BJ (cell line): Measurements from ENCODE around the gene CXCR5. TPM values are rescaled to one million over a fixed set of nuclear protein-coding genes. Genes with fewer than 3 reads are reported as not detected.

Experiments used
- CTCF ChIA-PET: fragments of 350-600 bp; formaldehyde crosslinking; extraction: SDS; loops from one replicate; lab custom pipeline; 2021; ENCODE audit warnings: antibody characterized with exemption, inconsistent platforms; lab: Yijun Ruan, JAX
- POLR2A ChIA-PET: fragments of 300-600 bp; sonication (Branson Sonifier 250); formaldehyde crosslinking; extraction: SDS; loops from one replicate; lab custom pipeline; 2021; ENCODE audit warnings: antibody characterized with exemption; lab: Charles Lee
- DNase-seq: peaks from one replicate; pipeline ENCODE4 v3.0.0-alpha.2; 2011; ENCODE audit warnings: low read depth
- H3K27me3 ChIP-seq: 2 replicates; pipeline ENCODE4 v1.6.0; 2011; ENCODE audit warnings: low read length; ENCODE audit not compliant: control insufficient read depth, insufficient read depth
- H3K36me3 ChIP-seq: 2 replicates; pipeline ENCODE4 v1.5.1; 2011; ENCODE audit warnings: low read length; ENCODE audit not compliant: control insufficient read depth, insufficient read depth
- H3K4me3 ChIP-seq: 2 replicates; pipeline ENCODE4 v1.5.1; 2011; ENCODE audit warnings: low read depth, mild to moderate bottlenecking, control low read depth, low read length
- polyA plus RNA-seq: library from polyadenylated mRNA; depleted of rRNA; stranded (reverse); fragments of >200 nt; gene quantifications from 2 replicates; pipeline ENCODE4 v1.2.3, GENCODE V29; 2011
- TF ChIP-seq, protein P1 (sequence below): IDR thresholded peaks from 2 replicates; pipeline ENCODE4 v1.5.1; 2011; ENCODE audit warnings: low read depth, mild to moderate bottlenecking, control low read depth, inconsistent platforms, low read length, moderate library complexity; ENCODE audit not compliant: insufficient read depth

The CXCR5 gene
- polyA plus RNA-seq, 1 experiment = not detected

DNA sequence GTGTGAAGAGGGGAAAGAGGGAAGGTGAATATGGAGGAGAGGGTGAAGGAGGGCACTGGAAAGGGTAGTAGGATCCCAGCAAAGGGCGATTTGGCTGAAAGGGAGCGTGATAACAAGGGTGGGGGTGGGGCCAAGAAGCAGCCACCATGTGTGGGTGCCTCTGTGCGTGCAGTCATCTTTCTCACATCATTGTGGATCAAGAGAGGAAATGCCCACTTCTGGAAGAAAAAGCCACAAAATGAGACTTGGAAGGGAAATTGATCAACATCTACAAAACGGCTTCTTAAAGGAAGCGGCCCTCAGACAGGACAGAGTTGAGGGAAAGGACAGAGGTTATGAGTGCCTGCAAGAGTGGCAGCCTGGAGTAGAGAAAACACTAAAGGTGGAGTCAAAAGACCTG, 1.2 kb upstream of the CXCR5 start:
- ChIA-PET CTCF (interaction anchor here (0.6 kb wide), 1 partner anchor 192 kb away, joined by 3 read pairs; no protein-coding TSS in a partner anchor), POLR2A (no interaction called here)
- no peaks in the 10 kb centered on the region for H3K27me3 ChIP-seq
- no peak overlapping the region for H3K4me3 ChIP-seq
- TF ChIP-seq, protein P1, sequence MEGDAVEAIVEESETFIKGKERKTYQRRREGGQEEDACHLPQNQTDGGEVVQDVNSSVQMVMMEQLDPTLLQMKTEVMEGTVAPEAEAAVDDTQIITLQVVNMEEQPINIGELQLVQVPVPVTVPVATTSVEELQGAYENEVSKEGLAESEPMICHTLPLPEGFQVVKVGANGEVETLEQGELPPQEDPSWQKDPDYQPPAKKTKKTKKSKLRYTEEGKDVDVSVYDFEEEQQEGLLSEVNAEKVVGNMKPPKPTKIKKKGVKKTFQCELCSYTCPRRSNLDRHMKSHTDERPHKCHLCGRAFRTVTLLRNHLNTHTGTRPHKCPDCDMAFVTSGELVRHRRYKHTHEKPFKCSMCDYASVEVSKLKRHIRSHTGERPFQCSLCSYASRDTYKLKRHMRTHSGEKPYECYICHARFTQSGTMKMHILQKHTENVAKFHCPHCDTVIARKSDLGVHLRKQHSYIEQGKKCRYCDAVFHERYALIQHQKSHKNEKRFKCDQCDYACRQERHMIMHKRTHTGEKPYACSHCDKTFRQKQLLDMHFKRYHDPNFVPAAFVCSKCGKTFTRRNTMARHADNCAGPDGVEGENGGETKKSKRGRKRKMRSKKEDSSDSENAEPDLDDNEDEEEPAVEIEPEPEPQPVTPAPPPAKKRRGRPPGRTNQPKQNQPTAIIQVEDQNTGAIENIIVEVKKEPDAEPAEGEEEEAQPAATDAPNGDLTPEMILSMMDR = no peak
- no peak for DNase-seq
- H3K36me3 ChIP-seq = no peaks in the 10 kb centered on the region

DNA sequence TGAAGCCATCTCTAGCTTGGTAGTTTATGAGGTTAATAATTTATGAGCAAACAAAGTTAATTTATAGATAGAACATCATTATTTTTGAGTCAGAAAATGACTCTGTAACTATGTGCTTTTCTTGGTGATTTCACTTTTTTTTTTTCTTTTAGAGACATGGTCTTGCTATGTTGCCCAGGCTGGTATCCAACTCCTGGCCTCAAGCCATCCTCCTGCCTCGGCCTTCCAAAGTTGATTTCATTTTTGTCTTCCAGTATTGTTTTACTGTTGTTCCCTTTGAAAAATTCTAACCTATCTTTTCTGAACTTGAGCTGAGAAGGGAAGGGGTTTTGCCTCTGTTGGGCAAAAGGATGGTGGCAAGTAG, 706 bp upstream of the CXCR5 start:
- no peak overlapping the region for H3K4me3 ChIP-seq
- ChIA-PET POLR2A (interaction anchor here (0.5 kb wide), 1 partner anchor 33 kb away, joined by 4 read pairs; no protein-coding TSS in a partner anchor), CTCF (interaction anchor here (0.6 to 1.6 kb wide), 2 partner anchors 45 to 193 kb away, joined by 3 read pairs; no protein-coding TSS in a partner anchor)
- DNase-seq = no peak
- H3K36me3 ChIP-seq = no peaks in the 10 kb centered on the region
- H3K27me3 ChIP-seq = no peaks in the 10 kb centered on the region
- TF ChIP-seq, protein P1 = no peak

DNA sequence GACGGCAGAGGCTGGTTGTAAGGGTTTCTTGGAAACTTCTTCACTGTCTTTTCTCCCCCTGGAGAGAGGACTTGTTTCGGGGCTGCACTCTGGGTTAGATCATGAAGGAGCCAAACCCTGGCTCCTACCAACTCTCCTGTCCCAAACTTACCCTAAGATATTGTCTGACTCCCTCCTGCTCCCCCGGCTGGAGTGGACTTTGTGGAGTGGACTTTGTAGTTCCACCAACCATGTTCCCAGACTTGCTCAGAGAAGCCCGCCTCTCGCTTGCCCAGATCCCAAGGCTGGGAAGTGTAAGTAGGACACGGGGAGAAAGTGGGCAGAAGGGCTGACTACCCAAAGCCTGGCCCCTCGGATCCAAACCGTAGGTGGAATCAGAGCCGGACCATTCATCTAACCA, 1.2 kb downstream of the CXCR5 start:
- CTCF ChIA-PET = interaction anchor here (0.5 to 0.9 kb wide), 2 partner anchors 18 to 195 kb away, joined by 3 read pairs; no protein-coding TSS in a partner anchor

DNA sequence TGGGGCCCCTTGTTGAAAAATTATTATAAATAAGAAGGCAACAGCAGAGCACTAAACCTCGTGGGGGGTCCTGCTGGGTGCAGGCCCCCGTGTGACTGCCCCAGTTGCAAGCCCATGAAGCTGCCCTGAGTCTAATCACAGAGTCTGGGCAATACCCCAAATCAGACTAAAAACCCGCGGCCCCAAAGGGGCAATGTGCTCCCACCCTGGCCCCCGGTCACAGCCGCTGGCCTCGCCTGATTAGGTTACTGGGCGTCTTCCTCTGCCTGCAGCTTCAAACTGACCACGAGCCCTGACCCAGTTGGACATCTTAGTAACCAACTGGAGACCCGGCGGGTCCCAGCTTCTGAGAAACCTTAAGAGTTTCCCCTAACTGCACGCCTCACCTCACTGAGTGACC, 1.6 kb downstream of the CXCR5 start:
- ChIA-PET POLR2A (no interaction called here), CTCF (interaction anchor here (0.7 kb wide), 1 partner anchor 9 kb away, joined by 3 read pairs; no protein-coding TSS in a partner anchor)
- DNase-seq = no peak
- Histone ChIP-seq H3K36me3 (no peaks in the 10 kb centered on the region), H3K27me3 (no peaks in the 10 kb centered on the region), H3K4me3 (no peak overlapping the region)
- TF ChIP-seq, protein P1 = no peak

More for the DNA sequence above, 1.2 kb downstream of the CXCR5 start:
- H3K4me3 ChIP-seq = no peak overlapping the region
- POLR2A ChIA-PET = no interaction called here
- DNase-seq = no peak
- TF ChIP-seq, protein P1 = no peak
- H3K36me3 ChIP-seq = no peaks in the 10 kb centered on the region
- no peaks in the 10 kb centered on the region for H3K27me3 ChIP-seq

DNA sequence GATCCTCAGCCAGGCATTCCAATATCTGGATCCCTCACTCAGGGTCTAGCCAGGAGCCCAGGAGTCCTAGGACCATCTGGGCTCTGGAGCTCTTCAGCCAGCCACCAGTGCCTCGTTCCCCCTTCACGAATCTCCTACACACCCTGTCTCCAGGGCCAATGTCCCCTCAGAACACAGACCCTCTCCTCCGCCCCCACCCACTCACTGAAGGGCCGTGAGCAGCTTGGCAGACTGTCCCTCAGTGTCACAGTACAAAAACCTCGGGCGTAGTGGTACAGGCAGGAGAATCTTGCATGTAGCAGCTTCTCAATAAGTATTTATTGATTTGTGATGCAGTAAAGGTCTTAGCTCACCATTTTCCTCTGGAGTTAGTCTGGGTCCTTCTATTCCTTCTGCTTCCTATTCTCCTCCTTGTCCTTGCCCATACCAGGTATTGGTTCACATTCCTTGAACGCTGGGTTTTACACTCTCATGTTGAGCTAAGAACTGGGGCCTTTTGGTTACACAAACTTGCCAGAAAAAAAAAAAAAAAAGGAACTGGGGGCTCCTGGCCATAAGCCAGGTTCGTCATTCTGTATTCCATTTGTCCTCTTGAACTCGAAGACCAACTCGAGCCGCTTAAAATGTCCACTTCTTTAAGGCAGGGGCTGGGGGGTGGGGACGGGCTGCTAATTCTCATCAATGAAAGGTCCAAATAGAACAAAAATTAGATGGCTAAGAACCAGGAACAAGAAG, 2.3 kb downstream of the CXCR5 start:
- no peak for DNase-seq
- Histone ChIP-seq H3K27me3 (no peaks in the 10 kb centered on the region), H3K36me3 (no peaks in the 10 kb centered on the region), H3K4me3 (no peak overlapping the region)
- ChIA-PET POLR2A (no interaction called here), CTCF (interaction anchor here (0.7 kb wide), 1 partner anchor 9 kb away, joined by 3 read pairs; no protein-coding TSS in a partner anchor)
- TF ChIP-seq, protein P1 = no peak
